ENCODE measurements around the gene SUCNR1. TPM values are rescaled to one million over a fixed set of nuclear protein-coding genes. Genes with fewer than 3 reads are reported as not detected.

Gene SUCNR1, protein sequence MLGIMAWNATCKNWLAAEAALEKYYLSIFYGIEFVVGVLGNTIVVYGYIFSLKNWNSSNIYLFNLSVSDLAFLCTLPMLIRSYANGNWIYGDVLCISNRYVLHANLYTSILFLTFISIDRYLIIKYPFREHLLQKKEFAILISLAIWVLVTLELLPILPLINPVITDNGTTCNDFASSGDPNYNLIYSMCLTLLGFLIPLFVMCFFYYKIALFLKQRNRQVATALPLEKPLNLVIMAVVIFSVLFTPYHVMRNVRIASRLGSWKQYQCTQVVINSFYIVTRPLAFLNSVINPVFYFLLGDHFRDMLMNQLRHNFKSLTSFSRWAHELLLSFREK
- total RNA-seq = not detected in 2 replicates

DNA sequence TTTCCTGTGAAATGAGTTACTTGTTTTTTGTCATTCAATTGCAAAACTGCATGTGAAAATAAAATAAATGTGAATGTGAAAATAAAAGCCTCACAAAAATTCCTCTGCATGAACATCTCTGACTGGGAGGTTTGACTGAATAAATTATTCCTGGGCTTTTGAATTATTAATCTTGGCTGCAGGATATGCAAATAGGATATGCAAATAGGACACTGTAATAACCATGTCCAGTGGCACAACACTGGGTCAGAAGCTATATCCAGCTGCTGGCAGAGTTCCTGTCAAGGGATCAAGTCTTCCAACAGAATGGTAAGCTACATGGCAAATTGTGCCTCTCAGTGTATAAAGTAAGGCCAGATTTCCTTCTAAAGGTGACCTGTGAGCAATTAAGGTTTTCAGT is at the start of gene SUCNR1:
SUCNR1 (plus strand) TSS at position 246 of the 400 bp plus-strand sequence. CDS start 6,250 bp downstream, outside the sequence.

Other genes starting within 250 kb of the SUCNR1 start
- not detected in 2 replicates for gene AADACL2, start 139.7 kb upstream of the SUCNR1 start, total RNA-seq
- under 0.01 TPM in 1 of 2 replicates, not detected in the other for gene AADAC, start 59.5 kb upstream of the SUCNR1 start, total RNA-seq